Measurements from ENCODE around the gene FAM3A.
"Not testable (repeated sequence)": the region's sequence is repeated elsewhere in the genome, so short reads cannot be mapped to it uniquely, and the experiment has no call there.

Gene FAM3A, protein sequence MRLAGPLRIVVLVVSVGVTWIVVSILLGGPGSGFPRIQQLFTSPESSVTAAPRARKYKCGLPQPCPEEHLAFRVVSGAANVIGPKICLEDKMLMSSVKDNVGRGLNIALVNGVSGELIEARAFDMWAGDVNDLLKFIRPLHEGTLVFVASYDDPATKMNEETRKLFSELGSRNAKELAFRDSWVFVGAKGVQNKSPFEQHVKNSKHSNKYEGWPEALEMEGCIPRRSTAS

GRCh38 chrX:154515966-154516655, at the start of gene FAM3A:
Gene FAM3A, minus strand, starts transcription at chrX:154516232. Its CDS starts 460 bp downstream, at chrX:154515772.
- DNase-seq (ENCODE audit: low spot score) = peak; percentile 85

DNA sequence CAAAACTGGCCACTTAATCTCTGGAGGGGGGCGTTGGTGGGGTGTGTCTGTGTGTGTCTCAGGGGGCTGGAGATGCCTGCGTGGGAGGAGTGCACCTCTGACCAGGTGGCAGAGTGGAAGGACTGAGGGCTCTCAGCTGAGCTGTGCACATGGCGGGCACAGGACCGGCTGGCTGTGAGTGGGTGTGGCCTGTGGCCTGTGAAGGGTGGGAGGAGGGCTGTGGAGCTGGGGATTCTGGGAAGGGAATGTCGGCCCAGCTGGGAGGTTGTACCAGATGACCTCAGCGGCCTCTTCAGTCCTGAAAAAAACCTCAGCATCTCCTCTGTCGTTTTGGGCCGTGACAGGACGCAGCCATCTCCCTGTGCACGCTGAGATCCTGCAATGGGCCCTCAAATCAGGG, 46.3 kb upstream of the FAM3A start:
- DNase-seq (ENCODE audit: low spot score) = not testable (repeated sequence)

- not testable (repeated sequence) for DNase-seq (ENCODE audit: low spot score)
Measured at GRCh38 chrX:154560326-154560725, 44.3 kb upstream of the FAM3A start.

GRCh38 chrX:154558896-154559295, 42.9 kb upstream of the FAM3A start:
- DNase-seq (ENCODE audit: low spot score) = not testable (repeated sequence)

- not testable (repeated sequence) for DNase-seq (ENCODE audit: low spot score)
Measured at GRCh38 chrX:154558060-154558690, 42.1 kb upstream of the FAM3A start.

DNA sequence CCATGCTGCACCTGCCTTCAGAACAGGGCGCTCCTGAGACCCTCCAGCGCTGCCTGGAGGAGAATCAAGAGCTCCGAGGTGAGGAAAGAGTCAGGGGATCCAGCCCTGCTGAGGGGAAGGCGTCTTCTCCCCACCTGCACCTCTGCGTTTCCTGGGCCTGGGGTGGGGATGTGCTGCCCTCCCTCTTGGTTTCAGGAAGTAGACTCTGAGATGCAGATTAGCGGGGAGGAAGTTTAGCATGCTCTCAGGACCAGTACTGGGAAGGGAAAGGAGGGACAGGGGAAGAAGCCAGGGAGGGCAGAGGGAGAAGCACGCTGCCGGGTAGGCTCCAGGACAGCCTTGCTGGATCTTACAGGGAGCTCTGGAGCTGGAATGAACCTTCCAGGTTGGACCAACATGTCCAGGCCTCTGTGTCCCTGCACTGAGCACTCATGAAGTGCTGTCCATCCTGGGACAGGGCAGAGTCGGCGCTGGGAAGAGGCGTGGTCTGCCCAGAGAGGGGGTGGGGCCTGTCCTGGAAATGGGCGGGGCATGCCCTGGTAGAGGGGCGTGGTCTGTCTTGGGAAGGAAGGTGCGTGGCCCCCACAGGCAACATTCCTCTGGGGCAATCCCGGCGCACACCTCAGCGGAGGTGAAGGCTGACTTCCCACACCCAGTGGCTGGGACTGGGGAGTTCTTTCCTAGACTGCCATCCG, 36.2 kb upstream of the FAM3A start:
- not testable (repeated sequence) for DNase-seq (ENCODE audit: low spot score)

GRCh38 chrX:154549766-154550165, 33.7 kb upstream of the FAM3A start:
- DNase-seq (ENCODE audit: low spot score) = no peak

DNA sequence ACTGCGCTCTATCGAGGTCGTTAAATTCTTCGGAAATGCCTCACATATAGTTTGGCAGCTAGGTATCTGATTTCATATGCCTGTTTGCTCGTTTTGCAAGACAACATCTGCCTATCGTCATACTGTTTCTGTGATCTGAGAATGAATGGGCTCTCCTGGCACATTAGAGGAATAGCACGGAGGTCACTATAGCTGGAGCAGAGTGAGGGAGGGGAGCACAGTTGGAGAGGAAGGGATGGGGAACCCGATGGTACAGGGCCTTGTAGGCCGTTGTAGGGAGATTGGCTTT, 31.9 kb upstream of the FAM3A start:
- DNase-seq (ENCODE audit: low spot score) = no peak

DNA sequence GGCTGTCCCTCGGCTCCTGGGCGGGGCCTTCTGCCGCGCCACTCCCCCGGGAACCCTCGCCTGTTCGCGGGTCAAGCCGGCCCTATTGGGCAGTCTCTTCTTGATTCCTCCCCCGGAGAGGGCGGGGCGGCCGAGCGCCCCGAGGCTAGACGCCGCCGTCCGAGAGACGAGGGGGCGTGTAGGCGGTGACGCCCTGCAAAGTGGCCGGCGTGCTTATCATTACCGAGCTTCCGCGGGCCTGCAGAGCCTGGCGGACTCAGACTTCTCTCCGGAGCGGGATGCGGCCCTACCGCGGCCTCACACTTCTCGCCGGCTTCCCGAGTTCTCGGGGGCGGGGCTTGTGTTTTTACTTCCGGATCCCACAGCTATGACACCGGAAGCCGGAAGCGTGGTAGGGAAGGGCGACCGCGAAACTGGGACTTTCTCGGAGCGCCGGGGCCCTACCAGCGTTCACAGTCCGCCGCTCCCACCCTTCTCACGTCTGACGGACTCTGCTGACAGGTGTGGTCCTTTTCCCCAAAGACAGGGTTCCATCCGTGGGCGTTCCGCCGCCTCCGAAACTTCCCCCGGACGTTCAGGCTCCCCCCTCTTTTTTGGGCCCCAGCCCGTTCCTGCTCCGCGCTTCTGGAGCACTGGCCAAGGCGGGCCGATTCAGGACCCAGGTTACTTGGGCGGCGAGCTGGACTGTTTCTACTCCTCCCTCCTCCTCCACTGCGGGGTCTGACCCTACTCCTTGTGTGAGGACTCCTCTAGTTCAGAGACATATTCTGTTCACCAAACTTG, 31.4 kb upstream of the FAM3A start, which contains the start of gene IKBKG:
TSS of gene IKBKG (plus strand) at position 376 of the 783 bp plus-strand sequence. CDS start 4,383 bp downstream, outside the sequence.
- peak; percentile 86 for DNase-seq (ENCODE audit: low spot score)

DNA sequence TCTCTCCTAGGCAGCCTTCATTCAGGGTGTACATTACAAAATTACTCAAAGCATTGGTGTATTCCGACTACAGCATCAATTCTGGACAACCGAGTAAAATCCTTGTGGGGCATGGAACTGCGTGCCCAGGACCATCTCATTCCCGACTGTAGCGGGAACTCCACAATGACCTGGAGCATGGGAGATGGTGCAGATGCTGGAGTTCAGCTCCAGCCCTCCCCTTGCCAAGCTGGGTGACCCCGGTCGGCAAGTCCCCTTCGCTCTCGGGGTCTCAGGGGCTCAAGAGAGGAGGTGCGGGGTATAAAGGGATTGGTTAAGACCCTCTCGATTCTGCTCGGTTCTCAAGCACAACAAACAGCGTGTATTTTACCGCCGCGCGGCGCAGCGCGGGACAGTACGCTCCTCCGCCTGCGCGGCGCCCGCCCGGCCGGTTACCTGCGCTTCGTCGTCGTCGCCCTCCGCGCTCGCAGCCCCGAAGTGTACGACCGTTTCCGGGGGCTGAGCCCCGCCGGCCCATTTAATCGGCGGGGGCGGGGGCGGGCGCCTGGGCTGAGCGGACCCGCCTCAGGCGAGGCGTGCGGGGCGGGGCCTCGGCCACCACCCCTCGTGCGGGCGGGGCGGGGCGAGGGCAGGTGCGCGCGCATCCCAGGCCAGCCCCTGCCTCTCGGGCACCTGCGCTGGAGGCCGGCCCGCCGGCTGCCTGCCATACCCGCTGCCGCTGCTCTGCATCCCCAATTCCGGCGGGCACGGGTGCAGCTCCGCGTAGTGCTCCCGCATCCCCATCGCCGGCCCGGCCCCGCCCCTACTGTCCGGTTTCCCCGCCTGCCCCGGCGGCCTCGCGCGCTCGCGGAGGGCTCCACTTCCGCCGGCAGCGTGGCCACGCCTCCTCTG, 30.6 kb upstream of the FAM3A start, which contains the start of gene G6PD:
TSS of gene G6PD (minus strand) at position 493 of the 891 bp plus-strand sequence. CDS start 691 bp downstream, outside the sequence.
- peak; percentile 56 for DNase-seq (ENCODE audit: low spot score)

DNA sequence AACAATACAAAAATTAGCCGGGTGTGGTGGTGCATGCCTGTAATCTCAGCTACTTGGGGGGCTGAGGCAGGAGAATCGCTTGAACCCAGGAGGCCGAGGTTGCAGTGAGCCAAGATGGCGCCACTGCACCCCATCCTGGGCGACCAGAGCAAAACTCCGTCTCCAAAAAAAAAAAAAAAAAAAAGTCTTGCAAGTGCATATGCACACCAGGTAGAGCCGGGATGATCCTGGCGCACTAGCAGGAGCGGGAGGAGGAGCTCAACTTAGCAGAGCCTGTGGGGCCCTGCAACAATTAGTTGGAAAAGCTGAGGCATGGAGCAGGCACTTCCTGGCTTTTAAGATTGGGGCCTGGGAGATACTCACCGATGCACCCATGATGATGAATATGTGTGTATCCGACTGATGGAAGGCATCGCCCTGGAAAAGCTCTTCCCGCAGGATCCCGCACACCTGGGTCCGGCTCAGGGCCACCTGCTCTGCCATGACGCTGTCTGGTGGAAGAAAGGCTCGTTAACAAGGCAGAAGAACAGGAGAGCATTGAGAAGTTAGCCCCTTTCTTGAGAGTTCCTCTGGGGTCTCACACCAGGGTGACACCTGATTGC, 29.7 kb upstream of the FAM3A start:
- DNase-seq (ENCODE audit: low spot score) = no peak

DNA sequence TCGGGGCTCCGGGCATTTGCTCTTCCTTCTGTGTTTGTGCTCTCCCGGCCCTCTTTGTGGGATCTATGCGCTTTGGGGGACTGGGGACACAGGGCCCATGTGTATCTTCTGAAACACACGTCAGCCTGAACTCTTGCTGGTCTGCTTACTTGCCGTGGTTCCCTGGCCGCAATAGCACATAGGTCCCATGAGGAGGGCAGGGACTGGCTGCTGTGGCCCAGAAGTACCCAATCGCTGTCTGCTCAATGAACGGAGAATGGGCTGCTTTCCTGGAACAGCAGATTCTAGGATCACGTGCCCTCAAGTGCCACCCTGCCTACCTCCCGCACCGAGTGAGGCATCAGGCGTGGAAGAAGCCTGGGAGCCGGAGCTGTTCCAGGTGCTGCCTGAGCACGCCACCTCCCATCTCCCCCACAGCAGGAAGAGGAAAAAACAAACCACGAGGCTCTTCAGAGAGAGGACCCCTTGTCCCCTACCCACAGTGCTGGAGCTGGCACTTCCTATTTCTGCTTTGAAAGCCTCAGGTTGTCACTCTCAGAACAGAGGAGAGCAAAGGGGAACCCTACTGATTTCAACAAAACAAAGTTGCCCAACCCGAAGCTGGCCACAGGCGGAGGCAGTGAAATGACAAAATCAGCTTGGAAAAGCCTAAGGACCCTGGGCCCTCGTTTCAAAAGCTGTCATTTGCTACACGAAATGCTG, 26.8 kb upstream of the FAM3A start:
- DNase-seq (ENCODE audit: low spot score) = no peak

- peak; percentile 53 for DNase-seq (ENCODE audit: low spot score)
Measured at GRCh38 chrX:154541896-154542722, 26.1 kb upstream of the FAM3A start.

DNA sequence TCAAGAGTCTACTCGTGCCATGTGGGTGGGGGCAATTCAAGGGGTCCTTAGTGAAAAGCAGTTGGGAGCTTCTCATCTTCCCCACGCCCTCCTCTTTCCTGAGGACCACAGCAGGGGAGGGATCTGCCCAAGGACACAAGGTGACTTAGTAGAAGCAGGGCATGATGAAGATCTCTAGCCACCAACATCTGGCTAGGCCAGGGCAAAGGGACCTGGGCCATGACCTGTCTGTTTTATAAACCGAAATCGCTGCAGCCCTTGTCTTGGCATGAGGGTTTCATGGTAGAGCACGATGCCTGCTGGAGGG, 25.5 kb upstream of the FAM3A start:
- no peak for DNase-seq (ENCODE audit: low spot score)

GRCh38 chrX:154540897-154541535, 25.0 kb upstream of the FAM3A start:
- DNase-seq (ENCODE audit: low spot score) = no peak

DNA sequence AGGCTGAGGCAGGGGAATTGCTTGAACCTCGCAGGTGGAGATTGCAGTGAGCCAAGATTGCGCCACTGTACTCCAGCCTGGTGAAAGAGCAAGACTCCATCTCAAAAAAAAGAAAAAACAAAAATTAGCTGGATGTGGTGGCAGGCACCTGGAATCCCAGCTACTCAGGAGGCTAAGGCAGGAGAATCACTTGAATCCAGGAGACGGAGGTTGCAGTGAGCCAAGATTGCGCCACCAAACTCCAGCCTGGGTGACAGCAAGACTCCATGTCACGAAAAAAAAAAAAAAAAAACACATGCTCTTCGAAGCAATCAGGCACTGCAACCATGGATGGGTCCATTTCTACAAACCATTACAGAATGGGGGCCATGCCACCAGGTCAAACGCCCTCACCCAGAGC, 24.3 kb upstream of the FAM3A start:
- DNase-seq (ENCODE audit: low spot score) = not testable (repeated sequence)

GRCh38 chrX:154539077-154539476, 23.0 kb upstream of the FAM3A start:
- no peak for DNase-seq (ENCODE audit: low spot score)

- DNase-seq (ENCODE audit: low spot score) = no peak
Measured at GRCh38 chrX:154535892-154536291, 19.9 kb upstream of the FAM3A start.
